Activated effector memory CD4-positive, alpha-beta T cell treated with anti-CD3 and anti-CD28 coated beads, Interleukin-2, amount 50 U/mL, for 16 hours (primary cell): Measurements from ENCODE around the gene EIF4A3.
"Not testable (repeated sequence)": the region's sequence is repeated elsewhere in the genome, so short reads cannot be mapped to it uniquely, and the experiment has no call there.

Experiments
- DNase-seq: peaks from one replicate; pipeline ENCODE4 v3.0.0-alpha.2; 2020

The EIF4A3 gene

DNA sequence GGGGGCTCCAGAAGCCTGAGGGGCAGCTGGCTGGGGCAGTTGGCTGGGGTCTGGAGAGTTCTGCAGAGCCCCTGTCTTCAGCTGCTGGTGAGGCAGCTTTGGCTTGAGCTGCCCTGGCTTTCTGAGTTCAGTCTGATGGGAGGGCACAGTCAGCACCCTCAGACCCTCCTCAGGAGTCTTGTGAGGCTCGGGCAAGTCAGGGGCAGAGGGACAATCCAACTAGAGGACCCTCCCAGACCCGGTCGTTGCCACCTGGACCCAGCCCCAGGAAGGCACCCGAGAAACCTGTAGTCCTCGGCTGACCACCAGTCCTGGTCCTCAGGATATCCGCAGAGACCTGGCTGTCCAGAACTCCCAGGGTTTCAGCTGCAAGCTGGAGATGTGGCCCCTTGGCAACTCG is 24.8 kb upstream of the EIF4A3 start:
- DNase-seq, result no peak

DNA sequence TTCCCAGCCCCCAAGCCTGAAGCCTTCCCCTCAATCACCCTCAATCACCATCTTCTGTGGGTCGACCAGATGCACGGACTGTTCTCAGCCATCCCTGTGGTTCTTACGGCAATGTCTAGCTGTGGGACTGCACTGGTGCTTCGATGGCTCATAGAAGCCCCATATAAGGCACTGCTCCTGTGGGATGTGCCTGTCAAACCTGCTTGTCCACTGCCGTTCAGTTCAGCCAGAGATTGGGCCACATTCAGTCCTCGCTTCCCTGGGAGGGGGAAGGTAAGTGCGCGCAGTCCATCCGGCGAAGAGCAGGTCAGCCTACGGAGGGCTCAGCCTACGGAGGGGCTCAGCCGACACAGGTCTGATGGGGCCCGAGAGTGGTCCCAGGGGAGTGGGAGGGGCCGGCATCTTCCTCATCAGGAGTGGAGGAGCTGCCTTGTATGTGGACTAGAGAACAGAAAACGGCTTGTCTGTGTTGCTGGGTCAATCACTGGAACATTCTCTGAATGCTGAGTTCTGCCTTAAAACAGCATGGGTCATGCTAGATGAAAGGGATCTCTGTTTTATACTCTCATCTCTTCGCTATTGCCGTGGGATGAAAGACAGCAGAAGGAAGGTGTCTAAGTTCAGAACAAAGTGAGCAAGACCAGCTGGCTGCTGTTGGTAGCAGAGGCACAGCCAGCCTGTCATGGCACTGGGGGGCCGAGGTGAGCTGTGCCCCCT is 23.0 kb upstream of the EIF4A3 start, which contains the start of gene CARD14:
Gene CARD14 (plus strand): TSS at position 247 of the 717 bp plus-strand sequence. CDS start 11,409 bp downstream, outside the sequence.
- no peak for DNase-seq

DNA sequence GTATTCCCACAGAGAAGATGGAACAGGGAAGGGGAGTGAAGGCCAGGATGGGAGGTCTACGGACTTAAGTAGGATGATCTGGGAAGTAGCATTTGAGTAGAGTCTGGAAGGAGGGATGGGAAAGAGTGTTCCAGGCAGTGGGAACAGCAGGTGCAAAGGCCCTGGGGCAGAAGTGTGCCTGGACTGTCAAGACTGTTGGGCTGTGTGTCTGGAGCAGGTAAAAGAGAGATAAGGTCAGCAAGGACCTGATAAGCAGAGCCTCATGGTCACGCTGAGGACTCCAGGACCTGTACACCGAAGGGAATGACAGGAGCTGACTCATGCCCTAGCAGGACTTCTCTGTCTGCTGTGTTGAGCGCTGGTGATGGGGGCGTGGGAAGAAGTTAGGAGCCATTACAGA is 22.2 kb upstream of the EIF4A3 start:
- no peak for DNase-seq

DNA sequence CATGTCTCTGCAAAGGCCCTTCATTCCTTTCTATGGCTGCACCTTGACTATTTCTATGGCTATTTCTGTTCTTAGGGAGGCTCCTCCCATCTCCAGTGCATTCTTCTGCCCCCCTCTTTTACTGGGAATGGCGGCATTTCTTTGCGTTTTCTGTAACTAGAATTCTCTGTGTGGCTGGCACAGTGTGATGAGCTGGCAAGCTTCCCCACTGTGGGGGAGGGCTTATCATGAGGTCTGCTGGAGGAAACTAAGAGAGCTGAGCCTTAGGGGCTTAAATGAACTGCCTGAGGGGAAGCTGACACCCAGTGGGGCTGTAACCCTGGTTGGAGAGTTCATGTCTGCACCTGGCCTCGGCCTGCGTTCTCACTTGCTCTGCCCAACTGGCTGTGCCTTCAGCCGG is 21.4 kb upstream of the EIF4A3 start:
- no peak for DNase-seq

DNA sequence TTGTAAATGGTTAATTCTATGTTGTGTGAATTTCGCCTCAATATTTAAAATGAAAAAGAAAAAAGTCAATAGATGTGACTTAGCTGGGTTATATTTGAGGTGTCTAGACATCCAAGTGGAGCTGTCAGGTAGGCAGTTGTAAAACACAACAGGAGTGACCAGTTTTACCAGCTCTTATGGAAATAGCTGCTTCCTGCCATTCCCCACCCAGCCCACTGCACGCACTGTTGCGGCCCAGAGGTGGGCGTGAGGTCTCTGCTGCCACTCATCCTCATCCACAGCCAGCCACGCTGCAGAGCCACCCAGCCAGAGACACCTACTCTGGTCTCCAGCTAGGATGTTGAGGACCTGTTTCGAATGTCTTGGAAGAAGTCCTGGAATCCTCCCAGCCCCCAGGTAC is 19.5 kb upstream of the EIF4A3 start:
- no peak for DNase-seq

DNA sequence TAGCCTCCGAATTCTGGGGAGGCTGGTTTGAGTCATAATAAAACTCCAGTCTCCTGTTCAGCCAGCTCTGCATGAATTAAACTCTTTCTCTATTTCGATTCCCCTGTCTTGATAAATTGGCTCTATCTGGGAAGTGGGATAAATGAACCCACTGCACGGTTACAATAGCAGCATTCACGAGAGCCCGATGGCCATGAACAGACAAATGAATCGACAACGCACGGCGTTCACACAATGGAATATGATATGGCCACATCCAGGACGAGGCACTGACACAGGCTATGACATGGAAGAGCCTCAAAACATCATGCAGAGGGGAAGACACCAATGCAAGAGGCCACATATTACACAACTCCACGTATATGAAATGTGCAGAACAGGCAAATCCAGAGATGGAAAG is 17.3 kb upstream of the EIF4A3 start:
- no peak for DNase-seq

DNA sequence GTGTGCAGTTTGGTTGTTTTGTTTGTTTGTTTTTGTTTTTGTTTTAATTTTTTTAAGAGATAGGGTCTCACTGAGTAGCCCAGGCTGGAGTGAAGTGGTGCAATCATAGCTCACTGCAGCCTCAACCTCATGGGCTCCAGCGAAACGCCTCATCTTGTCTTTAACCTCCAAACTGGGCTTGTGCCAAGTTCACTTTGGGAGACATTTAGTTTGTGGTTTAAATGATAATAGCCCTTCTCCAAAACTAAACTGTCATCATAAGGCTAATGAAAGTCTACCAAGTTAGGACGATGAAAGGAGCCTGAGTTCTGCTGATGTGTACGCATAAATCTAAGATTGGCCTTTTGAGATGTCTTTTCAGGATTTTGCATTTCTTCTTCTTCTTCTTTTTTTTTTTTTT is 16.4 kb upstream of the EIF4A3 start:
- DNase-seq, result no peak

DNA sequence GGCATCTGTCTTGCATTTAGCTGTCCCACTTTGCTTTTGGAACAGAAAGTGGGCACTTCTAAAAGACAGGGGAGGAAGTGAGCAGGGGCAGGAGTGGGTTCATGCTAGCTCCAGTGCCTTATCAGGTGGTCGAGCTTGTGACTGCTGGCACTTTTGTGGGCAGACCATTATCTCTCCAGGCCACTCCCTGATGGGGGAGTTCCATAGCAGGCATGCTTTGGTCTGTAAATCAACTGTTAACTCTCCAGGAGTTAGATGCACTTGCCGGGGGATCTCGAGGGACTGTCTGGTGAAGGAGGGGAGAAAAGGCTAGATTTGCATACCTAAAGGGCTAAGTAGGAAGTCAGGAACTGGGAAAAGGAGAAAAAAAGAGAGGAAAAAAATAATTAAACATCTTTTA is 13.6 kb upstream of the EIF4A3 start:
- DNase-seq, result no peak

DNA sequence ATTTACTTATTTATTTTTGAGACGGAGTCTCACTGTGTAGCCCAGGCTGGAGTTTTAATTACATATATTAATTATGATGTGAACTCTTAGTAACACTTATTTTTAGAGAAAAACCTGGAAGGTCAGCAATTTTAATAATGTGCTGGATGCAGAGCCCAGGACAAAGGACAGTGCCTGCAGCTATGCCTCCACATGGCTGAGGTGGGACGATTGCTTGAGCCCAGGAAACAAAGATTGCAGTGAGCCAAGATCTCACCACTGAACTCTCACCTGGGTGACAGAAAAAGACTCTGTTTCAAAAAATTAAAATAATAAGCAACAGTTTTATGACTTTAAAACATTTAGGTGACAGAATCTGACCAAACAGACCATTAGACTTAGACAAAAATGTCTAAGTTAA is 11.9 kb upstream of the EIF4A3 start:
- DNase-seq, result no peak

DNA sequence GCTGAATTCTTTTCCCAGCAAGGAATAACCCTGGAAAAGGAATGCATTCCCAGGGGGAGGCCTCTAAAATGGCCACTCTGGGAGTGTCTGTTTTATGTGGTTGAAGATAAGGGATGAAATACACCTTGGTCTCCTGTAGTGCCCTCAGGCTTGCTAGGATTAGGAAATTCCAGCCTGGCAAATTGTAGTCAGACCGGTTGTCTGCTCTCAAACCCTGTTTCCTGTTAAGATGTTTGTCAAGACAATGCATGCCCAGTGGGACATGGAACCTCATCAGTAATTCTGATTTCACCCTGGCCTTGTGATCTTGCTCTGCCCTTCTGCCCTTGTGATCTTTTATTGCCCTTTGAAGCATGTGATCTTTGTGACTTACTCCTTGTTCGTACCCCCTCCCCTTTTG is 8.7 kb upstream of the EIF4A3 start:
- not testable (repeated sequence) for DNase-seq

DNA sequence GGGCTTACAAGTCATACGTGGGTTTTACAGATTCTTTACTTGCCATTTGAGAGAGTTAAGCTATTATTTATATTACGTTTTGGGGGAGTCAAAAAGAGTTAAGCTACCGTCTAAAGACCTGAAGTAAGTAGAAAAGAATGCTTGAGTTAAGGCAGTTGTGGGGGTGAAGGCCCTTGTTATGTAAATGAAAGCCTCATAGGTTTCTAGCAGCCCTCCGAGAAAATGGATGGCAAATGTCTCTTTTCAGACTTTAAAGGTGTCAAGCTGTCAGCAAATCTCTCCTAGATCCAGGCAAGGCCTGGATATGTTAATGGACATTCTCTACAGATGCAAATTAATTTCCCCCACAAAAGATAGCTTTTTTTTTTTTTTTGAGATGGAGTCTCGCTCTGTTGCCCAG is 7.2 kb upstream of the EIF4A3 start:
- DNase-seq, result no peak

DNA sequence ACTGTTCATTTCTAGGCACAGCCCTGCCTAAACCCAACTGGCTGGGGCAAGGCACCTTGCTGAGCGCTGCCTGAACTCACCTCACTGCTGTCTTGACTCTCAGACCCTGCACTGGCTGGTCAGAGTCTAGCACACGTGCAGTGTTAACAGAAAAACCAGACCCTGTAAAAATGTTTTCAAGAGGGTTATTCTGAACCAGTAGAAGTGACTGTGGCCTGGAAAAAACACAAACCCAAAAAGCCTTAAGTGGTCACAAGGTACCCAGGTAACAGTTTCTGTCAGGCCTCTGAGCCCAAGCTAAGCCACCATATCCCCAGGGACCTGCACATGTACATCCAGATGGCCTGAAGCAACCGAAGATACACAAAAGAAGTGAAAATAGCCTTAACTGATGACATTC is 6.1 kb upstream of the EIF4A3 start:
- DNase-seq, result peak; percentile 24

DNA sequence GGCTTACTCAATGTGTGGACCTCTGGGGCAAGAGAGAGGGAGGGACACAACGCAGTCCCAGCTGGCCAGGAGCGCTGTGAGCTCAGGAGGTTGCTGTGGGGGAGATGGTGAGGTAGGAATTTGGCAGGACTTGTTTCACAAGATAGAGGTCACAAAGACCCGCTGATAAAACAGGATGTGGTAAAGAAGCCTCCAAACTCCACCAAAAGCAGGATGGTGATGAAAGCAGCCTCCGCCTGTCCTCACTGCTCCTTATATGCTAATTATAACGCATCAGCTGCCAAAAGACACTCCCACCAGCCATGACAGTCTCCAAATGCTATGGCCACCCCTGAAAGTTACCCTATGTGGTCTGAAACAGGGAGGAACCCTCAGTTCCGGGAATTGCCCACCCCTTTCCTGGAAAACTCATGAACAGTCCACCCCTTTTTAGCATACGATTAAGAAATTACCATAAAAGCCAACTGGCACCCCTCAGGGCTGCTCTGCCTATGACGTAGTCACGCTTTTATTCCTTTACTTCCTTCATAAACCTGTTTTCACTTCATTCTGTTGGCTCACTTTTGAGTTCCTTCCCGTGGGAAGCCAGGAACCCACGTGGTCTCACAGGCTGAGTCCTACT is 5.3 kb upstream of the EIF4A3 start:
- no peak for DNase-seq

DNA sequence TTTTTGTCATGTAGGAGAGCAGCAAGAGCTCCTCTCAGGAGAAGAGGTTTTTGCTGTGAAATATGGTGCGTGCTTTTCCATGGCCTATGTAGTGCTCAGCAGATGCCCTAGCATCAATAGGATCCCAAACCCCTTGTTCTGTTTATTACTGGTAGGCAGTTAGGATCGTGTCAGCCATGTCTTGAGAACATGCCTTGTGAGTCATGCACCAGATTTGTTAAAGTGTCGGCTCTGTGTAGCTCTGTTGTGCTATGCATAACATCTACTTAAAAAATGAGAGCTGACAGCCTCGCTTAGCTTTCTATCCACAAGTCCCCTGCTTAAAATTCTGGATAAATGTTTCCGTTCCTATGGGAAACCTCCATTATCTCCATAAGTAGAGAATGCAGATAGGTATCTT is 4.4 kb upstream of the EIF4A3 start:
- no peak for DNase-seq

DNA sequence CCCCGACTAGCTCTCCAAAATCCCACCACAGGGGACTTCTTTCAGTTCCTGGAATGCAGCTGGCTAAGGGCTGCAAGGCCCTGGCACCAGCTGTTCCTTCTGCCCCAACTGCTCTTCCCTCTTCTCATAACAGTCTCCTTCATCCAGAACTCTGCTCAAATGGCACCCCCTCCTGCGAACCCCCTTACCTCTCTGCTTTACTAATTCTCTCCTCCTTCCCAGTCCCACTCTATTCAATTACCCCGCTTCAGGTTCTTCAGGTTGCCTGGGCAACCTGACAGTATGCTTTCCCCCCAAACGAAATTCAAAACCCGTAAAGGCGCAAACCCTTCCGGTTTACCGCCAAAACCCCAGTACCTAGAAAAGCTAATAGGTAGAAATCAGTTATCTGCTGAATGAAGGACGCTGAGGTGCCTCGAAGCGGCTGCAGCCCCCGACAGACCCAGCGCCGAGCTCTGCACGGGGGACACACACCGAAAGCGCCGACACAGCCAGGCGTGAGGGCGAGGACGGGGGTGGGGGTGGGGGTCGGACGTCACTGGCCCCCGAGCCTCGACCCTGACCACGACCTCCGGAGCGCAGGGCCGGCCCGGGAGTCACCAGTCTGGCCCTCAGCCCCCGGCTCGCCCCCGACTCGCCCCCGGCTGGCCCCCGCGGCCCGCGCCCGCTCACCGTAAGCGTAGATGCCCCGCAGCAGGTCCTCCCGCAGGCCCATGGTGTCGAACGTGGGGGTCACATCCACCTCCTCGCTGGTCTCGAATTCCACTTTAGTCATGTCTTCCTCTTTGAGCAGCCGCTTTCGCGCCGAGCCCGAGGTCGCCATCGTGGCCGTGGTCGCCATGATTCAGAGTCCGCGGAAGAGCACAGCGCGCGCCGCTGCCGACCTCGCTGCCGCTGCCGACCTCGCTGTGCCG is 550 bp downstream of the EIF4A3 start:
- peak; percentile 59 for DNase-seq

DNA sequence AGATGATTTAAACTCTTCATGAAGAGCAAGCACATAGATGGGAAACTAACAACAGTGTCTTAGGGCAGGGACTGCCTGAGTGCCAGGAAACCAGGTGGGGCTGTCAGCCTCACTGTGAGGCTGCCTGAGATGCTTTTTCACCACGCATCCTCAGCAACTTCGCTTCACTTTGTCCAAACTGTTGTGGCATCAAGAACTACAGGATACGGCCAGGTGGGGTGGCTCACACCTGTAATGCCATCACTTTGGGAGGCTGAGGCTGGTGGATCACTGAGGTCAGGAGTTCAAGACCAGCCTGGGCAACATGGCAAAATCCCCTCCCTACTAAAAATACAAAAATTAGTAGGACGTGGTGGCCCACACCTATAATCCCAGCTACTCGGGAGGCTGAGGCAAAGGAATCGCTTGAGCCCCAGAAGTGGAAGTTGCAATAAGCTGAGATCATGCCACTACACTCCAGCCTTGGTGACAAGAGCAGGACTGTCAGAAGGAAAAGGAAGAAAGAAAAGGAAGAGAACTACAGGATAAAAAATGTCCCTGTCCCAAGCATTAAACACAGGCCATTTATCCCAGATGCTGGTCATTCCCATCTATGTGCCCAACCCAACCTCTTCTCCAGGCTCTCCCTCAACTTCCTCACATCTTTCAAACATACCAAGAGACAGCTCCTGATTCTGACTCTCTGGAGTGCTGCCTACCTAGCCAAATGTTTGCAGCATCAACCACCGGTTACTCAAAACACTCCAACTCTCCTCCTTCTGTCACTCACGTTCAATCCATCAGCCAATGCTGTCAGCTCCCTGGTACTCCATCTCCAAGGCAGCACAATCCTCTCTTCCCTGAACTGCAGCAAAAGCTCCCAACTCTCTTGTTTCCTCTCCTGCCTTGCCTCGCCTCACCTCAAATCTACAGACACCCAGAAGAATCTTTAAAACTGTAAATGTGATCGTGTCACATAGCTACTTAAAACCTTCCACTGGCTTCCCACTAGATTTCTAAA is 1.6 kb downstream of the EIF4A3 start:
- peak; percentile 62 for DNase-seq

DNA sequence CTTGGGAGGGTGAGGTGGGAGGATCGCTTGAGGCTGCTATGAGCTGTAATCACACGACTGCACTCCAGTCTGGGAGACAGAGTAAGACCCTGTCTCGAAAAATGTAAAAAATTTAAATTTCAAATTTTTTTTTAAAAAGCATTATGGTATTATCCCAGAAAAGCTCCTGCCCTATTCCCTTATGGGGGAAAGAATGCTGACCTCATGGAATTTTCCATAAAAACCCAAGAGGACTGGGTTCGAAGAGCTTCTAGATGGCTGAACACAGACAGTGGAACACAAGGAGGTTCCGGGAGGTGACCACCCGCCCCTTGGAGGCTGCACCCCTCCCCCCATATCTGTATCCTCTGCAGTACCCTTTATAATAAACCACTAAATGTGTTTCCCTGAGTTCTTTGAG is 4.0 kb downstream of the EIF4A3 start:
- DNase-seq, result peak; percentile 48

DNA sequence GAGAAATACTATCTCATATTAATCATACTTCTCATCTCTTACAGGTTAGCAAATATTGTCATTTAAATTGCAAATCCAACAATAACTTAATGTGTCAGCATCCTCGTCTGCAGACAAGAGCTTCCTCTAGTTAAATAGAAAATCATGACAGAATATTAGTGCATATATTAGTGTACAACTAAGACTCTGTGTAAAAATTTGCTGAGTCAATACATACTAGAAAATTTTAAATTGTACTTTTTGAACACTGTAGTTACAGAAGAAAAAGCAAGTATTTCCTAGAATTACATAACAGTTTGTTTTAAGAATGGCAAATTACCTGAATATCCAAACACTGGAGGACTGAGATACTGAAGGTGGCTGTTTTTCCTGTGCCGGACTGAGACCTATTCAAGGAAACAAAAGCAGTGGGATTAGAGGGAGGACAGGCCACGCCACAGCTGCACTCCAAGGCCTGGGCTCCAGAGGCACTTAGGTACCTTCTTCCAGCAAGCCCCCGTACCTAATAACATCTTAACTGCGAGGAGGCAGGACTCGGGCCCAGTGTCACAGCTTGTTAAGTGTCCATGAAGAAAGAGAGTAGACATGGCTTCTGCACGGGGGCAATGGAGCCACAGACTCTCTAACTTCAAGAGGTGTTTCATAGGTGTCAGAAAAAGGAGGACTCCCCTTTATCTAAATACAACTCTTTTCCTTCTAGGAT is 5.3 kb downstream of the EIF4A3 start:
- peak; percentile 61 for DNase-seq

DNA sequence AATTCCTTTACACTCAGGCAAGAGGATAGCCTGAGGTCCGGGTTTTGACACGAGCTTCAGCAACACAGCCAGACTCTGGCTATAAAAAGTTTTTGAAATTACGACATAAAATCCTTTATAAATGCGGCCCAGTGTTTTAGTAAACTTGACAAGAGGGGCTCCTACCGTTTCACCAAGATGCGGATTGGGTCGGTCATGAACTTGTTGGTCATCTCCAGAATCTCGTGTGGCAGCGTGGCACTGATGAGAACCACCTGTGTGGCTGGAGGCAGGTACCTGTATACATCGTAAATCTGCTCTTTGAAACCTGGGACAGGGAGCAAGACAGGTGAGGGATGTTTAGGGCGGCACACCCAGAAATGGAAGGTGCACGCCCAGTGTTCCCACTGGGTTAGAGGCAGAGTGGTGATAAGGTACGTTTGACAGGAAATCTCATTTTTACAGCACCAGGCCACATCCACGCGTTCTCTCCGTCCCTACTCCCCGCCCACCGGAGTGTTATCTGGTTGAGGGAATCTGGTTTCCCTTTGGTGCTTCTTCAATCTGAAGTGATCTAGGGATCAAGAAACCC is 8.0 kb downstream of the EIF4A3 start:
- DNase-seq, result peak; percentile 30

DNA sequence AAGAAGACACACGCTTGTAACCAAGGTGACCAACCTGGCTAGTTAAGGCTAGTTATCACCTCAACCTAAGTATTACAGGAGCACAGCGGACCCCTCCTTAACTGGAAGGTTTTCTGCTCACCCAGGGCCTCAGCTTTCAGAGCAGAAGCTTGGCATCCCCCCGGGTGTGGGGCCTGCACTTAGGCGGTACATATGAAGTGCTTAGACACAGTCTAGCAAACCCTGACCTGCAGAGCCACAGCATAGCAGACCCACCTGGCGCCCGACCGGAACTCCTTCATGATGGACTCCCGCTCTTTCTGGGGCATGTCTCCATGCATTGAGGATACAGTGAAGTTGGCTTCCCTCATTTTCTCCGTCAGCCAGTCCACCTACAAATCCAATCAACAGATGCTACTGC is 9.8 kb downstream of the EIF4A3 start:
- DNase-seq, result peak; percentile 54

DNA sequence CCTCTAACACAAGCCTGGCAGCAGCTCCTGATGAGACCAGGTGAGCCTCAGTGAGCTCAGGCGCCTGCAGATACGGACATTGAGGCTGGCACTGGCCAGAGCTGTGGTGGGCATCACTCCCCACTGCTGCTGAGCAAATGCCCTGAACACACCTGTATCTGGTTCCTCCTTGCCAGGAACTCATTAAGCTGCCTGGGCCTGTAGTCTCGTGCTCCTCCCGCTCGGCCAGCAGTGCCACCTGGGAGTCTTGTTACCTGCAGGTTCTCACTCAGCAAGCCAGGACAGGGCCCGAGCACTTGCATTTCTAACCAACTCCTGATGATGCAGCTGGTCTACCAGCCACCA is 13.3 kb downstream of the EIF4A3 start:
- DNase-seq, result peak; percentile 42
